Stromal cell of bone marrow (primary cell): ENCODE results near the gene DNAJA2.
"Not testable (repeated sequence)": the region's sequence is repeated elsewhere in the genome, so short reads cannot be mapped to it uniquely, and the experiment has no call there.

Experiments used
- DNase-seq: peaks from one replicate; pipeline ENCODE4 v3.0.0-alpha.2; 2012; ENCODE audit warnings: low read depth

Gene DNAJA2

DNA sequence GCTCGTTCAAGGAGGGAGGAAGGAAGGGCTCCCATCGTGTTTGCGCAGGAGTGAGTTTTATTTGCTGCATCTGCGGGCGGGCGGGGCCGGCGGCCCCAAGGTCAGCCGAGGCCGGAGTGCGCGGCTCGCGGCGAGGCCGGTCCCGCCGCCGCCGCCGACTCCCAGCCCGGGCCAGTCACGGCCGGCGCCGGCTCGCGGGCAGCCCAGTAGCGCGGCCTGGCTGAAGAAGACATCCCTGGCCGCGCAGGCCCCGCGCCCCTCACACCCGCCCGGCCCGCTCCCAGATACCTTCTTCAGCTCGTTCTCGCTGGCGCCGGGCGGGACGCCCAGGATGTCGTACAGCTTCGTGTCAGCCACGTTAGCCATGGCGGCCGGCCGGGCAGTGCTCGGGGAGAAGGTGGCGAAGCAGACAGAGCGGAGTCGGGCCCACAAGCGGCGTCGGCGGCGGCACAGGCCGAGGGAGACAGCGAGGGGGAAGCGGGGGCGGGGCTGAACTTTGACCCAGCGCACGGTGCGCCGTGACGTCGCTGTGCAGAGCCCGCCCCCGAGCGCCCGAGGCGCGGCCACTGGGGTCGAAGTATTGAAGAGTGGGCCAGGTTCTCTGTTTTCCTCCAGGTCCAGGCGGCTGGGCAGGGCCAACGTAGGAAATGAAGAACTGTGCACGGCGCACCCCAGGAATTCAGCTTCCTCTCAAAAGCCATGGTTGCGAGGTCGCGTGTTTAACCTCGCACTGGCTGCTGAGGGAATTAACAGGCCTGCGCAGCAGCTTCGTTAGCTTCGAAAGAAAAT, at the start of gene DNAJA2:
DNAJA2 (minus strand) TSS at position 468 of the 789 bp plus-strand sequence; CDS start at position 366, 102 bp downstream.
- DNase-seq = peak; percentile 66

DNA sequence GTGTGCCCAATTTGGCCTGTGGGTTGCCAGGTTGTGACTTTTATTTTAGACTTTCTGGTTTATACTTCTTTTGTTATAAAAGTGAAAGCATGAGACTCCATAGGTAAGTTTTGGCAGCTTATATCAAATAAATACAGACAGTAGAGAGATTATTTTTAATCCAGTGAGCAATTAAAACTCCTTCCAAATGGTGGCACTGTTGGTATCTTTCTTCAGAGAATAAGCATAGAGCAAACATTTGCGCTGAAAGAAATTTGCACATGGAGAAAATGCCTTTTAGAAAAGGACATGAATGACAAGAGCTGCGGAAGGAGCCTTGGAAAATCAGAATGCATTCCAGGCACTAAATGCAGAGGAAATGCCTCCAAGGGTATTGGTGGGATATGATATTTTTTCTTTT, 46.1 kb upstream of the DNAJA2 start:
- no peak for DNase-seq

DNA sequence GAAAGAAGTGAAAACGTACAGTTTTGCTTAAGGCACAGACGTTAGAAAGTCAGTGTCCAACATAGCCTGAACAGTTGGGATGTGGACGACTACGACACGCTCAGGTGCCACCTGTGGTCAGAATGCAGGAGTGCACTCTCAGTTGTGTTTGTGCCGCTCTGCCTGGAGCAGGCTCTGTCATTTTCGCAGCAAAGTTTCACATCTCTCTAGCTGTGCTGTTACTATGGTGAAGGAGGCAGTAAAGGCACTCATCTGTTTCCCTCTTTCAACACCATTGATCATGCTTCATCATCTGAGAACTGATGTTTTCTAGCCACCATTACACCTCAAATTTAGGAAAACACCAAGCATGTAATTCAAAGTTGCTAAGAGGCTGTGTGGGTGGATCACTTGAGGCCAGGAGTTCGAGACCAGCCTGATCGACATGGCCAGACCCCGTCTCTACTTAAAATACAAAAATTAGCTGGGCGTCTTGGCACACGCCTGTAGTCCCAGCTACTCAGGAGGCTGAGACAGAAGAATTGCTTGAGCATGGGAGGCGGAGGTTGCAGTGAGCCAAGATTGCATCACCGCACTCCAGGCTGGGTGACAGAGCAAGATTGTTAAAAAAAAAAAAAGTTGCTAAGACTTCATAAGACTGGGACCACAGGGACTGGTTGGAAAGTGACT, 44.9 kb upstream of the DNAJA2 start:
- no peak for DNase-seq

DNA sequence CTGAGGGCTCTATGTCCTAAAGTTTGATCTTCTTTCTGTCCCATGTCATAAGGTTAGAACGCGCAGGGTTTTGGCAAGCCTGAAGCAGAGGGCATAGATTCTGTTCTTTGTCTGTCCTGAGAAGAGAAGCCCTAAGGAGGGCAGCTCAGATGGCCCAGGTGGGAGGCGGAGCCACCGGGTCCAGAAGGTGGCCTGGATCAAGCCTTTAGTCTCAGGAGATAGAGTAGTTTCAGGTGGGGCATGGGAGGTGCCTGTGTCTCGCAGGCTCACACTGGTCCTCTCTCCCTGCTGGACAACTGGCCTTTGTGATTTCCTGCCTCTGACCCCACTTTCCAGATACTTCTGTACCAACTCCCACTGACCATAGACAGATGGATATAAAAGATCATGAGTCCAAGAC, 44.2 kb upstream of the DNAJA2 start:
- DNase-seq = no peak

DNA sequence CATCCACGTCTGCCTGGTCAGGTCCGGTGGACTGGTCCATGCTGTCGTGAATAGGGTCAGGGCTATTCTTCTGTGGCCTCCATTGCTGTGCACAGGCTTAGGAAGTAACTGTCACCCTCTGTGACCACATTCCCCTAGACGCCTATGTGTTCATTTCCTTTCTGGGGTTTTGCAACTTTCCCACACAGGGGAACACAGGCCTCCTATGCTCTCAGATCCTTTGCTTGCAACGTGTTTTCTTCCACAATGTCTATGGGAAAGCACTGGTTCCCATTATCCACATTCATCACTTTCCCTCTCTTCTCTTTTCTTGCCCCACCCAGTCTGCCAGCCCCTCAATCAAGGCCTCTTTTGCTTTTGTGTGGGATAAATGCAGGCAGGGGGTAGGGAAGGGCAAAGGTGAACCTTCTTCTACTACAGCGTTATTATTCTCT, 43.2 kb upstream of the DNAJA2 start:
- no peak for DNase-seq

DNA sequence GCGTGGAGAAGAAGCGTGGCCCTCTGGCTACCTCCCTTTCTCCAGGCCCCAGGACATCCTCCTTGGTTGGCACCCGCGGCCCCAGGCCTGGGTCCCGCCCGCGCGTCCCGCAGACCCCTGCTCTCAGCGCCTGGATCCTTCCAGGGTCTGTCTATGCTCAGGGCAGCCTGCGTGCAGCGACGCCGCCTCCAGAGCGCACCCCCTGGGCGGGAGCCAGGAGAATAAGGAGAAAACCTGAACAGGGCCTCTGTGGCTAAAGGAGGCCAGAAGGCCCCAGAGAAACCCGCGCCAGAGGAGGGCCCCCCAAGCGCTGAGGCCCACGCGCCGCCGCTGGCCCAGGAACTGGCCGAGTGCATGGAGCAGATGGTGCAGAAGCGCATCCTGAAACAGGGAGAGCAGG, 40.4 kb upstream of the DNAJA2 start:
- no peak for DNase-seq

DNA sequence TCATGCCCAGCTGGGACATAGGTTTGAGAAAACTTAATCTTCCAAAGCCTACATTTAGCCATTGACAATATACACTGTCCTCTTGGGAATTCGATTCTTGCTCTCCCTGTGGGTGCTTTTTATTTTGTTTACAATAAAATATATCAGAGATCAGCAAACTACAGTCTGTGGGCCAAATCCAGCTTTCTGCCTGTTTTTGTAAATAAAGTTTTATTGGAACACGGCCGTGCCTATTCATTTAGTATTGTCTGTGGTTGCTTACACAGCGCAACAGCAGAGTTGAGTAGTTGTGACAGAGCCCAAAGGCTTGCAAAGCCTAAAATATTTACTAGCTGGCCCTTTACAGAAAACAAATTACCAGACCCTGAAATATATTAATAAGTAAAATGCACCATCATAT, 39.7 kb upstream of the DNAJA2 start:
- no peak for DNase-seq

DNA sequence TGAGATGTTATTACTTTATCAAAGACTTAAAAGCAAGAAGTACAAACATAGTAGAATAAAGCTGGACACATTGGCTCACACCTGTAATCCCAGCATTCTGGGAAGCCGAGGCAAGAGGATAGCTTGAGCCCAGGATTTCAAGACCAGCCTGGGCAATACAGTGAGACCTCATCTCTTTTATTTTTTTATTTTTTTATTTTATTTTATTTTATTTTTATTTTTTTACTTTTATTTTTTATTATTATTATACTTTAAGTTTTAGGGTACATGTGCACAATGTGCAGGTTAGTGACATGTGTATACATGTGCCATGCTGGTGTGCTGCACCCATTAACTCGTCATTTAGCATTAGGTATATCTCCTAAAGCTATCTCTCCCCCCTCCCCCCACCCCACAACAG, 37.3 kb upstream of the DNAJA2 start:
- not testable (repeated sequence) for DNase-seq

DNA sequence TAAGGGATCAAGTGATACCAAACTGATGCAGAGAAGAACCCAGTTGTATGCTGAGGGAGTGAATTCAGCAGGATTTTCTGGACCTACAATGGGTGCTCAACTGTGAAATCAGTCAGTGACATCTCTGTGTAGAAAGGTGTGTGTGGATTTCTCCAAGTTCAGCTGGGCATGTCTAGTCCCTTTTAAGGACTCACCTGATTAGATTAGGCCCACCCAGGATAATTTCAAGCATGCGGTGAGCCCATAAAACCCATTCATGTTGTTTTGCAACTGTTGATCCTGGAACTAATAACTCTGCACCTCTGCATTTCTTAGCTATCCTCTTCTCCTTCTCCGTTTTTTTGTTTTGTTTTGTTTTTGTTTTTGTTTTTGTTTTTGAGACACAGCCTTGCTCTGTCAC, 35.1 kb upstream of the DNAJA2 start:
- DNase-seq = no peak

DNA sequence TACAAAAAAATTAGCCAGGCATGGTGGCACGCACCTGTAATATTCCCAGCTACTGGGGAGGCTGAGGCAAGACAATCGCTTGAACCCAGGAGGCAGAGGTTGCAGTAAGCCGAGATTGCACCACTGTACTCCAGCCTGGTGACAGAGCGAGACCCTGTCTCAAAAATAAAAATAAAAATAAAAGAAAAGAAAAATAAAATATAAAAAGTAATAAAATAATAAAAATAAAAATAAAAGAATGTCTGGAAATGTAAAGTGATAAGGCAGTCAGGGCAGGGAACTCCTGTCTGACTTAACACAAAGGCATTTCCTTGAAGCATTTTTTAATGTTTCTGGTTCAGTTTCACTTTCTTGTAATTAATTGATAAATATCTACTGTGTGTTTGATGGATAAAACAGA, 34.7 kb upstream of the DNAJA2 start:
- no peak for DNase-seq

DNA sequence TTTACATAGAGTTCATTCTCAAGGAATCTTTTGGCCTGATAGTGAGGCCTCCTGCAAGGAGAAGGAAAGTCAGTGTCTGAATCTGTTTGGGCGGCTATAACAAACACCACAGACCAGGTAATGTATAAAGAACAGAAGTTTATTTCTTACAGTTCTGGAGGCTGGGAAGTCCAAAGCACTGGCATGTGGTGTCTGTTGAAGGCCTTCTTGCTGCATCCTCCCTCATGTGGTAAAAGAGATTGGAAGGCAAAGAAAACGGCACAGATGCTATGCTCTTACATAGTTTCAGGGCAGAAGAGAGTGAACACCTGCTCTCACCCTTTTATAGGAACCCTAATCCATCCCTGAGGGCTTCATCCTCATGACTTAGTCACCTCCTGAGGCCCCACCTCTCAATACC, 31.2 kb upstream of the DNAJA2 start:
- DNase-seq = no peak

DNA sequence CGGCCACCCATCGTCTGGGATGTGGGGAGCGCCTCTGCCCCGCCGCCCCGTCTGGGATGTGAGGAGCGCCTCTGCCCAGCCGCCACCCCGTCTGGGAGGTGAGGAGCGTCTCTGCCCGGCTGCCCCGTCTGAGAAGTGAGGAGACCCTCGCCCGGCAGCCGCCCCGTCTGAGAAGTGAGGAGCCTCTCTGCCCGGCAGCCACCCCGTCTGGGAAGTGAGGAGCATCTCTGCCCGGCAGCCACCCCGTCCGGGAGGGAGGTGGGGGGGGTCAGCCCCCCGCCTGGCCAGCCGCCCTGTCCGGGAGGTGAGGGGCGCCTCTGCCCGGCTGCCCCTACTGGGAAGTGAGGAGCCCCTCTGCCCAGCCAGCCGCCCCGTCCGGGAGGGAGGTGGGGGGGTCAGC, 26.6 kb upstream of the DNAJA2 start:
- DNase-seq = not testable (repeated sequence)

DNA sequence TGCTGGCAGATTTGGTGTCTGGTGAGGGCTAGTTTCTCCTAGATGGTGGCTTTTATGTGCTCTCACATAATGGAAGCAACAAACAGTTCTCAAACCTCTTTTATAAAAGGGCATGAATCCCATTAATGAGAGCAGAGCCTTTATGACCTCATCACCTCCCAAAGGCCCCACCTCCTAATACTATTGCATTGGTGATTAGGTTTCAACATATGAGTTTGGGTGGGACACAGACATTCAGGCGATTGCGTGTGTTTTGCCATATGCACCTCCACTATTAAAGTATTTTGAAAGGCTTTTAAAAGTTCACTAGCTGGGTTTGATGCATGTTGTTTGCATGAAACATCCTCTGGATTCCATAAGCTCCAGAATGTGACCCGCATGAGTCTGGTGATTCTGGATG, 24.4 kb upstream of the DNAJA2 start:
- no peak for DNase-seq

DNA sequence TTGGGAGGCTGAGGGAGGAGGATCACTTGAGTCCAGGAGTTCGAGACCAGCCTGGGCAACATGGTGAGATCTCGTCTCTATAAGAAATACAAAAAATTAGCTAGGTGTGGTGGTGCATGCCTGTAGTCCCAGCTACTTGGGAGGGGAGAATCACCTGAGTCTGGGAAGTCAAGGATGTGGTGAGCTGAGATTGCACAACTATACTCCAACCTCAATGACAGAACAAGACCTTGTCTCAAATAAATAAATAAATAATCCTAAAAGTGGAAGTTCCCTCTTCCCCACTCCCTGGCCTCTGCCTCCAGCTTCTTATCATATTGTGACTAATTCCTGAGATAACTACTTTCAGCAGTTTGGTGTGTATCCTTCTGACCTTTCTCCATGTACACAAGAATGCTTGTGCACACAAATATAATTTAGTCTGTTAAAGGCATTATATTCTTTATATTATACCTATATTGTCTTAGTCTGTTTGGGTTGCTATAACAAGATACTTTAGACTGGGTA, 23.5 kb upstream of the DNAJA2 start:
- DNase-seq = no peak

DNA sequence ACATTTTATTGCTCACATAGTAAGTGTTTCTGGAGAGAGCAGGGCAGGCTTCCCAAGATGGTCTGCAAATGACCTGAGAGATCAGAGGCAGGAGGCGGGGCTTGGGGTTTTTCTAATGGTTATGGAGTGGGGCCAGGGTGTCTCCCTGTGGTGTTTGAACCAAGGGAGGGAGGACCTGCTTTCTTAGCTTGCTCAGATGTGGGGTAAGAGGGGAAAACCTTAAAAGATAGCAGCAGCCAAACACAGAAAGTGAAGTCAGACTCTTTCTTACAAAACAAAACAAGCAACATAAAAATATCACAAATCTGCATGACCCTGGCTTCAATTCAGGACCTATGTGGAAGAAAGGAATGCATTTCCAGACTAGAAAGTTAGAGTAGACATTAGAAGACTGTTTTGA, 22.9 kb upstream of the DNAJA2 start:
- DNase-seq = no peak

DNA sequence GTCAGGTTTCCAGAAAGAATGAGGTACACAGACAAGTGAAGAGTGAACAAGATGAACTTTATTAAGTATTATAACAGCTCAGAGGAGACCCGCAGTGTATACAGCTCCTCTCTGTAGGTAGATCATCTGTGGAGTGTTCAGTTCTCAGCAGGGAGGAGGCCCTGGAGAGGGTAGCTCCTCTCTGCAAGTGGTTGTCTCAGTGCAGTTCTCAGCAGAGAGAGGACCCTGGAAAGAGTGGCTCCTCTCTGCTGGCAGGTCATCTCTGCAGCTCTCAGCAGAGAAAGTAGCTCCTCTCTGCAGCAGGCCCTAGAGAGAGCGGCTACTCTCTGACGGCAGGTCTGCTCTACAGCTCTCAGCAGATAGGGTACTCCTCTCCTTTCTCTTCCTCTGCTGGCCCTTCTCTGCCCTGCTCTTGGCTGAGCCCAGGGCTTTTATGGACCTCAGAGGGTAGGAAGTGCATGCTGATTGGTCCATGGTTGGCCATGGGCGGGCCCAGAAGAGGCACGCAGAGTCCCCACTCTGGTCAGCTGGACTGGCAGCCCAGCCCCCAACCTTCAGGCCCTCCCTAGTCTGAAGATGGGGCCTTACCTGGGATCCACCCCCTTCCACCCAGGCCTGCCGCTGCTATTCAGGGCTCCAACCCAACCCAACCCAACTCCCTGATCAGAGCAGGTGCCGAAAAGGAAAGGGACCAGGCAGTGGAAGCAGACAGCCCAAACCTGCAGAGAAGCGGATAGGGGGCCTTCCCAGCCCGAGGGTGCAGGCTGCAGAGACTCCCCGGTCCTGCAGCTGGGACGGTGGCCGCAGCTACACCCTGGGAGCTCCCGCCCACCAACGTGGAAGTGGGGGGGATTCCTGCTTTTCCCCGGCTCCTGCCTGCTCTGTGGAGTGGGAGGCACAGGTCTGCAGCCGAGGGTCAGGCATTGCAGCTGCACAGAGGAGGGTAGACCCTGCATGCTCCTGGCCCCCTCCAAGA, 18.5 kb upstream of the DNAJA2 start:
- DNase-seq = no peak

DNA sequence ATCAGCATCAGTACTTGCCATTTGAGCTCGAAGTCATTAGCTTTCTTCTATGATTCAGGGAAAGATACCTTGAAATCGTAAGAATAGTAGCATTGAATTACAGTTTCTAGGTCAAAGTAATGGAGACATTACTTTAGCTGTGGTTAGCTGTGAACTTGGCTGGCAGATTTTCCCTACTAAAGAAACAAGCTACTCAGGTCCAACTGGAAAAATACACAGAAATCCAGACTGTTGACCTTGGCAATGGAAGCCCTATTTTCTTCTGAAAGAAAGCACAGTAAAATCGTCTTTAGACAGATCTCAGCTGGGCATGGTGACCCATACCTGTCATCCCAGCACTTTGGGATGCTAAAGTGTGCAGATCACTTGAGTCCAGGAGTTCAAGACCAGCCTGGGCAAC, 13.4 kb upstream of the DNAJA2 start:
- DNase-seq = no peak

DNA sequence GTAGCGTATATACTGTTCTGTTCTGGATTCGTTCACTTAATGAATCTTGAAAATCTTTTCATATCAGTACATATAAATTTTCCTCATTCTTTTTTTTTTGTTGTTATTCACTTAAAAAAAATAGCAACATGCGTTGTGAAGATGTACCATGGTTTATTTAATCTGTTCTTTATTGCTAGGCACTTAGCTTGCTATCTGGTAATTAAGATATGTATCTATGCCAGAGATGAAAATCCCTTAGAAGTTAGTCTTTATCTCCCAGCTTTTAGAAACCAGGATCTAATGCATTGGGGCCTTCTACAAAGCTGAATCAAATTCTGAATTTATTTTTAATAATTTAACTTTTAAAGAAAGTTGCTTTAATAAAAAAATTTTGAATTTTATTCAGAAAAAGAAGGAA, 13.0 kb upstream of the DNAJA2 start:
- DNase-seq = no peak

DNA sequence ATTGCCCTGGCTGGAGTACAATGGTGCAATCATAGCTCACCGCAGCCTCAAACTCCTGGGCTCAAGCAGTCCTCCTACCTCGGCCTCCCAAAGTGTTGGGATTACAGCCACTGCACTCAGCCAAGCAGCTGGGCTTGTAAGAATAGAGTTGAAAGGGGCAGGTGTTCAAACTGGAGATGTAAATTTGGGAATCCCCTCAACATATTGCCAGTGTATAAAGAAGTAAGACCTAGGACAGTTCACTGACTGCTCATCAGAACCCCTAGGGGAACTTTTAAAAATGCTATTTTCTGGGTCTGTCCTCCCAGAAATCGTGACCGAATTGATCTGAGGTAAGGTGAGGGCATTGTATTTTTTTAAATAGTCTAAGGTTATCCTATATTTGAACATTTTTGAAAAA, 8.9 kb upstream of the DNAJA2 start:
- no peak for DNase-seq

DNA sequence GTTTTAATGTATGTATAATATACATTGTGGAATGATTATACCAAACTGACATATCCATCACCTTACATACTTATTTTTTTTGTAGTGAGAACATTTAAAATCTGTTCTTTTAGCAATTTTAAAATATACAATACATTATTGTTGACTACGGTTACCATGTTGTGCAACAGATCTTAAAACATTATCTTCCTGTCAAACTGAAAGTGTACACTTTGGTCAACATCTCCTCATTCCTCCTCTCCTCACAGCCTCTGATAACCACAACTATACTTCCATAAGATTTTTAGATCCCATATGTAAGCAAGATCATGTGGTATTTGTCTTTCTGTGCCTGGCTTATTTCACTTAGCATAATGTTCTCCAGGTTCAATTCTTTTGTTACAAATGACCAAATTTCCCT, 7.5 kb upstream of the DNAJA2 start:
- no peak for DNase-seq

DNA sequence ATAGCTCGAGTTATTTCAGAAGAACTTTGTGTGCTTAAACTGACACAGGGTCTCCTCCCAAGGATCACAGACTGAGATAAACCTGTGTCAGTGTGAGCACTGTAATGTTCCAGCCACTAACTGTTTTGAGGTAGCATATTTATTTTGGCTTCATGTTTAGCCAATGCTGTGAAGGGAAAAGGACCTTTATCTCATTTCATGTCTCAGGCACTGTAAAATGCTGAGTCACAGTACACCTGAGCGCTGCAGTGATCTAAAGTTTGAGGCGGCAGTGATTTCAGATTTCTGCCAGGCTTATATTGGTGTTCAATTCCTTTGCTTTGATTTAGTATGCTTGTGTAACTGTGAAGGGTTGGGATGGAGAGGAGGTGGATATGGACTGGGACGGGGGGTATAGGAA, 3.1 kb upstream of the DNAJA2 start:
- no peak for DNase-seq

DNA sequence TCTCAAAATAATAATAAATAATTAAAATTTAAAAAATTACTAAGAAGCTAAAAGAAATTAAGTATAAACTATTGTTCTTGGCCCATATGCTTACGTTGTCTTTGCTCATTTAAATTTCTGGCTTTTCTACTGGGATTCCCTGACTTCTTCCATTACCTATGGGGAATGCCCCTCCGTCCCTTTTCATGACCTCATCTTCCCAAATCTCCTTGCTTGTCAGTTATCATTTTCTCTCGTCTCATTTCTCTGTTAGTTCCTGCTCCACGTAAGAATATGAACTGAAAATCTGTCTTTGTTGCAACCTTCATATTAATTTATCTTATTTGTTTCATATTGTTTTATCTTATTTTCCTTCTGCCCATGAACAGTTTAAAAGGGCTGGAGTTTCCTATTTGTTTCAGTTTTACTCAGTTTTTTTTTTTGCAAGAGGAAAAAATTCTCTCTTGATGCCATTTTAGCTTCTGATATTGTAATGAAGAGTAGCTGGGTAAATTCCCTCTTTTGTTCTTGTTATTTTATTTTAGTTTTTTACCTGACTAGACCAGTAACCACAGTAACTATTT, 2.5 kb upstream of the DNAJA2 start:
- no peak for DNase-seq
